Calu3 (cell line): Measurements from ENCODE around the gene ANKMY2. TPM values are rescaled to one million over a fixed set of nuclear protein-coding genes. Genes with fewer than 3 reads are reported as not detected.

ENCODE experiments used
- BruUV-seq: library from RNA; stranded (reverse); fragments of 400-500 nt; replicated peaks from 2 replicates; lab custom pipeline; 2021; lab: Mats Ljungman, UMichigan
- CTCF ChIA-PET: fragments of 300-600 bp; sonication (Branson Sonifier 250); formaldehyde crosslinking; loops from one replicate; lab custom pipeline; 2022; ENCODE audit warnings: antibody characterized with exemption; lab: Charles Lee
- DNase-seq: peaks from one replicate; pipeline ENCODE4 v3.0.0; 2022
- H3K27ac Mint-ChIP-seq: one replicate; pipeline ENCODE4 v1.8.0; 2022; ENCODE audit warnings: mixed read lengths; ENCODE audit not compliant: unreplicated experiment
- H3K27me3 Mint-ChIP-seq: one replicate; pipeline ENCODE4 v1.8.0; 2022; ENCODE audit warnings: mixed read lengths; ENCODE audit not compliant: unreplicated experiment
- H3K36me3 Mint-ChIP-seq: one replicate; pipeline ENCODE4 v1.8.0; 2022; ENCODE audit warnings: mild to moderate bottlenecking, moderate library complexity, mixed read lengths; ENCODE audit not compliant: insufficient read depth, unreplicated experiment
- H3K4me1 Mint-ChIP-seq: one replicate; pipeline ENCODE4 v1.8.0; 2022; ENCODE audit warnings: mild to moderate bottlenecking, low read depth, mixed read lengths; ENCODE audit not compliant: unreplicated experiment
- H3K4me3 Mint-ChIP-seq: one replicate; pipeline ENCODE4 v1.8.0; 2022; ENCODE audit warnings: mild to moderate bottlenecking, low read depth, moderate library complexity, mixed read lengths; ENCODE audit not compliant: unreplicated experiment
- H3K9me3 Mint-ChIP-seq: one replicate; pipeline ENCODE4 v1.8.0; 2022; ENCODE audit warnings: low read depth, mixed read lengths; ENCODE audit not compliant: unreplicated experiment
- intact Hi-C: fragments of 100-400 bp; cut with micrococcal nuclease; formaldehyde crosslinking; loops from one replicate; pipeline ENCODE4 v1.10.0; 2022; ENCODE audit not compliant: unreplicated experiment
- total RNA-seq: library from RNA; stranded (reverse); gene quantifications from 2 replicates; pipeline ENCODE4 v1.2.3, GENCODE V29; 2022
- TF ChIP-seq, protein P1 (sequence below): fragments of 200-600 bp; IDR thresholded peaks from one replicate; pipeline ENCODE4 v1.8.0; 2022; ENCODE audit warnings: antibody characterized with exemption; ENCODE audit not compliant: unreplicated experiment

The ANKMY2 gene
- total RNA-seq, 1 experiment from 2014 or later, result 29.9 TPM

DNA sequence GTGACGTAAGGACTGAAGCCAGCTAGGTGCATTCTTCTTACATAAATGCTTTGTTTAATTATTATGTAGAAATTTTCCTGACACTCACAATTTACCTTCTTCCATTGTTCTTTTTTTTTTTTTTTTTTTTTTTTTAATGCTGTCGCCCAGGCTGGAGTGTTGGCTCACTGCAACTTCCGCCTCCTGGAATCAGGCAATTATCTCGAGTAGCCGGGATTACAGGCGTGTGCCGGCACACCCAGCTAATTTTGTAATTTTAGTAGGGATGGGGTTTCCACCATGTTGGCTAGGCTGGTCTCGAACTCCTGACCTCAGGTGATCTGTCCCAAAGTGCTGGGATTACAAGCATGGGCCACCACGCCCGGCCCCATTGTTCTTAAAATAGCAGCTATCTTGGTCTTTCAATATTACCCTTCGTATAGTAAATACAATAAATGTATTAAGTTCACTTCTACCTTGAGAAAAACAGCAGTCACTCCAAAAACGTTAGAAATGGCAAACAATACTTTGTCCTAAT, 32.5 kb upstream of the ANKMY2 start:
- H3K4me3 Mint-ChIP-seq, result no peak overlapping the region
- TF ChIP-seq, protein P1, sequence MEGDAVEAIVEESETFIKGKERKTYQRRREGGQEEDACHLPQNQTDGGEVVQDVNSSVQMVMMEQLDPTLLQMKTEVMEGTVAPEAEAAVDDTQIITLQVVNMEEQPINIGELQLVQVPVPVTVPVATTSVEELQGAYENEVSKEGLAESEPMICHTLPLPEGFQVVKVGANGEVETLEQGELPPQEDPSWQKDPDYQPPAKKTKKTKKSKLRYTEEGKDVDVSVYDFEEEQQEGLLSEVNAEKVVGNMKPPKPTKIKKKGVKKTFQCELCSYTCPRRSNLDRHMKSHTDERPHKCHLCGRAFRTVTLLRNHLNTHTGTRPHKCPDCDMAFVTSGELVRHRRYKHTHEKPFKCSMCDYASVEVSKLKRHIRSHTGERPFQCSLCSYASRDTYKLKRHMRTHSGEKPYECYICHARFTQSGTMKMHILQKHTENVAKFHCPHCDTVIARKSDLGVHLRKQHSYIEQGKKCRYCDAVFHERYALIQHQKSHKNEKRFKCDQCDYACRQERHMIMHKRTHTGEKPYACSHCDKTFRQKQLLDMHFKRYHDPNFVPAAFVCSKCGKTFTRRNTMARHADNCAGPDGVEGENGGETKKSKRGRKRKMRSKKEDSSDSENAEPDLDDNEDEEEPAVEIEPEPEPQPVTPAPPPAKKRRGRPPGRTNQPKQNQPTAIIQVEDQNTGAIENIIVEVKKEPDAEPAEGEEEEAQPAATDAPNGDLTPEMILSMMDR, result no peak
- H3K9me3 Mint-ChIP-seq, result peaks cover 9% of the 10 kb centered on the region
- H3K4me1 Mint-ChIP-seq, result peaks cover 30% of the 10 kb centered on the region
- no peak overlapping the region for H3K27ac Mint-ChIP-seq
- peaks cover 69% of the 10 kb centered on the region for H3K36me3 Mint-ChIP-seq
- intact Hi-C loops, result no loop called here
- CTCF ChIA-PET, result interaction anchor here (0.6 to 1.5 kb wide), 3 partner anchors 9 to 113 kb away, joined by 3 to 4 read pairs (median 4); no protein-coding TSS in a partner anchor
- no peaks in the 10 kb centered on the region for H3K27me3 Mint-ChIP-seq
- BruUV-seq, result no TSS peak
- DNase-seq, result no peak

DNA sequence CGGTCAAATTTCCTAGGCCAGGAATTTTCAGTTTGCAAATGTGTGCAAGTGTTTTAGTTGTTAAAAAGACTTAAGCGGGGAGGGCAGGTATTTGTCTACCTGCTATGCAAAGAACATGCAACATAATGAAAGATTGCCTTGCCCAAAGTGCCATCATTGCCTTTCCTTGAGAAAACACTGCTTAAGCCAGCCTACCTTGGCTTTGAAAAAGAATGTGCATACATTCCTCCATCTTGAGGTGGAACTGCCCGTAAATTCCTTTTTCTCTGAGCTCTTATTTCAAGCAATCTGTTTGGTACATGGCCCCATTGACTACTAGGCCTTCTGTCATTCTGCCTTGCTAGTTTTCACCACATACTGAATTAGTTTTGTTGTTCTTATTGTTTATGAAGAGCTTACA, 29.7 kb upstream of the ANKMY2 start:
- Mint-ChIP-seq H3K27me3 (no peaks in the 10 kb centered on the region), H3K27ac (no peak overlapping the region), H3K9me3 (peaks cover 9% of the 10 kb centered on the region), H3K36me3 (peaks cover 66% of the 10 kb centered on the region), H3K4me3 (no peak overlapping the region), H3K4me1 (peaks cover 45% of the 10 kb centered on the region)
- CTCF ChIA-PET, result interaction anchor here (0.8 kb wide), 1 partner anchor 53 kb away, joined by 3 read pairs; no protein-coding TSS in a partner anchor
- intact Hi-C loops, result no loop called here
- TF ChIP-seq, protein P1, result no peak
- no TSS peak for BruUV-seq
- no peak for DNase-seq

DNA sequence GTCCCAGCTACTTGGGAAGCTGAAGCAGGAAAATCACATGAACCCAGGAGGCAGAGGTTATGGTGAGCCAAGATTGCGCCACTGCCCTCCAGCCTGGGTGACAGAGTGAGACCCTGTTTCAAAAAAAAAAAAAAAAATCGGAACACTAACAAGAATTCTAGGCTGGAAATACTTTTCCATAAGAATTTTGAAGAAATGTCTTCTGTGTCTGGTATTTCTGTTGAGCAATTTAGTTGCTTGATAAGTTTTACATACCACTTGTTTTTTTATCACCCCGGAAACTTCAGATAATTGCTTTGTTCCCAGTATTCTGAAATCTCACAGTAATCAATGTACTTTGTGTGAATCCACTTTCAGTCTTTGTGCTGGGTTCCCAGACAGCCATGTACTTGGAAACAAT, 26.3 kb upstream of the ANKMY2 start:
- peaks cover 4% of the 10 kb centered on the region for H3K9me3 Mint-ChIP-seq
- intact Hi-C loops, result no loop called here
- BruUV-seq, result no TSS peak
- CTCF ChIA-PET, result no interaction called here
- no peak overlapping the region for H3K4me3 Mint-ChIP-seq
- DNase-seq, result no peak
- H3K27me3 Mint-ChIP-seq, result no peaks in the 10 kb centered on the region
- TF ChIP-seq, protein P1, result no peak
- peaks cover 64% of the 10 kb centered on the region for H3K36me3 Mint-ChIP-seq
- peak overlapping the region; percentile 44 for H3K27ac Mint-ChIP-seq
- peaks cover 48% of the 10 kb centered on the region for H3K4me1 Mint-ChIP-seq

DNA sequence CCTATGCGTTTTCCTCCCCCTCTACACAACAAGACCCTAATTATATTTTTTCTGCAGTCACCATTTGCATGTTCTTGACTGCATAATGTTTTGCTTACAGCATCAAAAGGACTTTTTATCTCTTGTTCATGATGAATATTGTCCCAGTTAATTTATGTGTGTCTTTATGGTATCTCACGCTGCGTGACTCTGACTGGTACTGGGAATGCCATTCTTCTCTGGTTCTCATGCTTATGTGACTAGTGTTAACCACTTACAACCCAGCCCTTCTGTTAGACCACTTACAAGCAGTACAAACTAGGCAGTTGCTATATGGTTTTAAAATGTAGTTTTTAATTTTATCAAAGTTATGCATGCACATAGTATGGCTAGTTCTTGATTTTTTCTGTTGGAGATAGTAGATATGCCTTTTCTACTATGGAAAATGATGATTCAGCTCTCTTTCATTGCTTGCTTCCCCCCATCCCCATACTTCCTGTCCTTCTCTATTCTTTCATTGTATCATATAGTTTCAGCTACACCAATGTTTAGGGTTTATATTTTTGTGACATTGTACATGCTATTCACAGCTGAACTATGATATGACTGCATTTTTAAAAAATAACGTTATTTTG, 25.3 kb upstream of the ANKMY2 start:
- CTCF ChIA-PET, result no interaction called here
- intact Hi-C loops, result no loop called here

More for the DNA sequence above, 25.3 kb upstream of the ANKMY2 start:
- BruUV-seq, result no TSS peak
- Mint-ChIP-seq H3K4me3 (no peak overlapping the region), H3K36me3 (peaks cover 62% of the 10 kb centered on the region), H3K4me1 (peaks cover 48% of the 10 kb centered on the region), H3K27ac (peak overlapping the region; percentile 58), H3K9me3 (peaks cover 3% of the 10 kb centered on the region), H3K27me3 (no peaks in the 10 kb centered on the region)
- DNase-seq, result no peak
- TF ChIP-seq, protein P1, result no peak
